GM18951 (cell line): ENCODE data around the gene TMEM87A.

Experiments
- POLR2A ChIP-seq: IDR thresholded peaks from 4 replicates; pipeline ENCODE4 v1.6.1; 2011; ENCODE audit warnings: mild to moderate bottlenecking; ENCODE audit not compliant: insufficient read length, insufficient read depth; ENCODE audit errors: extremely low read depth
- in situ Hi-C: fragments of 300-500 bp; cut with MboI; formaldehyde crosslinking; loops from one replicate; pipeline ENCODE4 v1.12.0; 2022; ENCODE audit warnings: low sequenced_read_pairs, mixed read lengths, inconsistent platforms; ENCODE audit not compliant: unreplicated experiment

The TMEM87A gene

GRCh38 chr15:42182961-42183360 is 90.3 kb downstream of the TMEM87A start:
- no peak for TF ChIP-seq POLR2A
- in situ Hi-C loops, result no loop called here

- TF ChIP-seq POLR2A, result no peak
- in situ Hi-C loops, result no loop called here
These were observed 90.8 kb downstream of the TMEM87A start for GRCh38 chr15:42182328-42182886.

DNA sequence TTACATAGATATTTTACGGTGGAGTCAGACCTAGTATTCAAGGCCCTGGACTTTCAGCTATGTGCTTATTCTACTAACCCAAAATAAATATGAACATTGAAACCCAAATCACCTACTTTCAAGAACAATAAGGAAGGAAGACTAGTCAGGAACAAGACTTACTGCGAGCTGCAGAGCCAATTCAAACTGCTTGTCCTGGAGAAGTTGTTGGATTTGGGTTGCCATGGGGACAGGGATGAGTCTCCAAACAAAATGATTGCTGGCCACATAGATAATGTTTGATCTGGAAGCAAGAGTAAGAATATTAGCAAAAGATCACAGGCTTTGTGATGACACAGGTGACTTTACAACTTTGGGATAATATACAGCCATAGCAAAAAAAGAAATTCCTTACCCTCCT is 95.2 kb downstream of the TMEM87A start:
- in situ Hi-C loops, result no loop called here
- TF ChIP-seq POLR2A, result no peak

DNA sequence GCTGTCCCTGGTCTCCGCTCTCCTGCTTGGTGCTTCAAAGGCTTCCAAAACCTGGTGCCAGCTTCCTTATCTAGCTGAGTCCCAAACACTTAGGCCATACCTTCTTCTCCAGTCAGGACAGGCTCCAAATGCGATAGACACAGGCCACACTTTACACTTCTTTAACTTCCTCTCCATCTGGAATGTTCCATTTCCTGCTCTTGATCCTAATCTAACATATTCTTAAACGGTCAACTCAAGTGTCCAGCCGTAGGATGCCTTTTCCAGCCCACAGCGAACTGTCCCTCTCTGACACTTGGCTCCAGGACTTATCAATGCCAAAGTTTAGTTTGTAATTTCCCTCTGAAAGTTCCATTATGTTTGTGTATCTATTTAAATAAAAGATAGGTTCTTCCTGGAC is 97.6 kb downstream of the TMEM87A start:
- TF ChIP-seq POLR2A, result no peak
- in situ Hi-C loops, result no loop called here

DNA sequence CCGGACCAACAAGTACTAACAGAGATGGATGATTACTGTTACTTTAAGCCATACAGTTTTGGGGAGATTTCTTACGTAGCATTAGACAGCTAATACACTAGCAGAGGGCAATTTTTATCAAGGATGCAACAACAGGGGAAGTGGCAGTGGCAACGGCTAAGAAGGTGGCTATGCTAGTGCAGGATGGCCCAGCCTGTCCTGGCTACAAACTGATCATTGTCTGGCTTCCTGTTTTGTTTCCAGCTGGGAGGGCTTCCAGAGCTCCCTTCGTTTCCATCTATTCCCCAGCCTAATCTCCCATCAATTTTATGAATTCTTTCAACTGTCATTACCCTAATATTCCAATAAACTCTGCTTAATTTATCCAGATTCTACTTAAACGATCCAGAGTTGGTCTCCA is 100.8 kb downstream of the TMEM87A start:
- in situ Hi-C loops, result no loop called here
- TF ChIP-seq POLR2A, result no peak

DNA sequence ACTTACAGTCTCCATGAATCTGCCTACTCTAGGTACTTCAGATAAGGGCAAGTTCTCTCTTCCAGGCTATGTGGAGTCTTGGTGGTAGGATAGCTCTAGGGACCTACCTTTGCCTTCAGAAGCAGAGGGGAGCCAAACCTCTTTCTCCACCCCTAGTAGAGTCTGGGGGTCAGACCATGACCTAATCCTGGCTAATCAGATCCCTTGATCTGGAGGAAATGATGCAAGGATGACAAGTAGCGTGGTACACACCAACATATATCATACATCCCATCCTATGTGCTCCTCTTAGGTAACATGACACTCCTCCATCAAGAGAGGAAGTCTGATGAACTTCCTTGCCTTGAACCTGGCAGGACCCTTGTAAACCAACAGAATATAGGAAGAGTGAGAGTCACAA is 101.4 kb downstream of the TMEM87A start:
- TF ChIP-seq POLR2A, result no peak
- in situ Hi-C loops, result no loop called here

- in situ Hi-C loops, result no loop called here
- TF ChIP-seq POLR2A, result no peak
These were observed 102.1 kb downstream of the TMEM87A start for GRCh38 chr15:42171122-42171521.

DNA sequence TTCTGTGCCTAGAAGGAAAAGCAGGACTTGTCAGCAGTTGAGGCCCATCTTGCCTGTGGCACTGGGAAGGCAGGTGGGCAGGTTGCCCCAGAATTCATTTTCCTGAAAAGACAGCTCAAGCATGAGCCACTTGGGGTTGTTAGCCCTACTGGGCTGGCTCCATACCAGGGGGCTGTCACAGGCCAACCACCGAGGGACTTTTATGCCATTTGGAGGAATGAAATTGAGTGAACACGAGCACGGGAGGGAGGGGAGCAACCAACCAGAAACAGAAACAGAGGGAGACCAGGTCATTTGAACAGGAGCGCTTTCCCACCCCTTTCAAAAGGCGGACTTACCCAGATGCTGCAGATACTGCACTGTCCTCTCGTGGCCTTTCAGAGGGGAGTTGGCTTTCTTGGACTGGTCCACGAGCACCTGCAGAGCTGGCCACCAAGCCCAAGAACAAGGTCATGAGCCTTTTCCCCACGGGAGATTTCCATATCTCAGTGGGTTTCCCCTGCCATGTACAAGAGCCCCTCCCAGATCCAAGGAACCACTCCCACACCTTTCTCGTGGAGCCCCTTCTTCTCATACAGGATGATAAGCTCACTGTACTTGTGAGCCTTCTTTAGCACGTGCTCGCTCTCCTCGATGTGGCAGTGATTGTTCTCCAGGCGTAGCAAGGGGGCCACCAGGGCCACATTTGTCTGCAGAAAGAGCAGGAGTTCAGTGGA is 106.8 kb downstream of the TMEM87A start:
- no peak for TF ChIP-seq POLR2A
- in situ Hi-C loops, result no loop called here

DNA sequence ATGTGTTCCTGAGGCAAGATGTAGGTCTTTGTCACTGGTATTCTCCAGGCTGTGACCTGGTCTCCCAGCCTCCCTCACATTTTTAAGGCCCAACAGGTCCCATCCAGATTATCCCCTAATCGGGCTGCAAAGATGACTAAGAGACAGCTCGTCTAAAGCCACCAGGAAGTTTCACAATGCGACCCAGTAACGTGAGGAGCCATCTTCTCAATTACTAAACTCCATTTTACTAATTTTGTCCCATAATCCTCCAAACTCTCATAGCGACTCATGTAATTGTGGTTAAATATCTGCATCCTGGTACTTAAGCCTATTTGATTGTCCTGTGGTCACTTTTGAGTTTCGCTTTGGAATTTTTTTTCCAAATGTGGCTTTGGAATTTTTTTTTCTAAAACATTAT is 108.1 kb downstream of the TMEM87A start:
- in situ Hi-C loops, result no loop called here
- TF ChIP-seq POLR2A, result no peak

GRCh38 chr15:42163947-42164550 is 109.2 kb downstream of the TMEM87A start:
- in situ Hi-C loops, result no loop called here
- no peak for TF ChIP-seq POLR2A

- in situ Hi-C loops, result no loop called here
- no peak for TF ChIP-seq POLR2A
These were observed 109.9 kb downstream of the TMEM87A start for GRCh38 chr15:42163291-42163690.
